Stimulated activated CD8-positive, alpha-beta memory T cell treated with anti-CD3 and anti-CD28 coated beads, Interleukin-4, amount 100 ng/mL, for 24 hours (primary cell): Measurements from ENCODE around the gene CUL5.

ENCODE experiments used
- DNase-seq: peaks from one replicate; pipeline ENCODE4 v3.0.0-alpha.2; 2020; ENCODE audit warnings: low read depth

CUL5 gene

GRCh38 chr11:108008656-108009496, at the start of gene CUL5:
Gene CUL5 (plus strand): TSS chr11:108008898. CDS start chr11:108009349, 451 bp downstream.
- peak; percentile 88 for DNase-seq

- no peak for DNase-seq
These were observed 47.2 kb upstream of the CUL5 start for GRCh38 chr11:107961480-107961879.

GRCh38 chr11:107962181-107962580, 46.5 kb upstream of the CUL5 start:
- DNase-seq = no peak

- DNase-seq = no peak
These were observed 45.6 kb upstream of the CUL5 start for GRCh38 chr11:107963091-107963490.

GRCh38 chr11:107969219-107969618, 39.5 kb upstream of the CUL5 start:
- no peak for DNase-seq

GRCh38 chr11:107970049-107970448, 38.6 kb upstream of the CUL5 start:
- DNase-seq = no peak

GRCh38 chr11:107973641-107974040, 35.1 kb upstream of the CUL5 start:
- DNase-seq = no peak

GRCh38 chr11:107988397-107989158, 20.1 kb upstream of the CUL5 start:
- no peak for DNase-seq

- DNase-seq = no peak
These were observed 16.8 kb upstream of the CUL5 start for GRCh38 chr11:107991868-107992414.

- no peak for DNase-seq
These were observed 12.5 kb upstream of the CUL5 start for GRCh38 chr11:107996006-107996776.

- DNase-seq = no peak
These were observed 9.9 kb upstream of the CUL5 start for GRCh38 chr11:107998761-107999160.

- DNase-seq = no peak
These were observed 8.8 kb upstream of the CUL5 start for GRCh38 chr11:107999759-108000455.

GRCh38 chr11:108002476-108002875, 6.2 kb upstream of the CUL5 start:
- DNase-seq = no peak

GRCh38 chr11:108003623-108004022, 5.1 kb upstream of the CUL5 start:
- no peak for DNase-seq

- no peak for DNase-seq
These were observed 879 bp upstream of the CUL5 start for GRCh38 chr11:108007819-108008218.

GRCh38 chr11:108009497-108010370, 1.0 kb downstream of the CUL5 start:
- no peak for DNase-seq

- no peak for DNase-seq
These were observed 3.5 kb downstream of the CUL5 start for GRCh38 chr11:108012139-108012725.

- DNase-seq = no peak
These were observed 7.9 kb downstream of the CUL5 start for GRCh38 chr11:108016647-108017046.

GRCh38 chr11:108018708-108019107, 10.0 kb downstream of the CUL5 start:
- no peak for DNase-seq

- no peak for DNase-seq
These were observed 11.3 kb downstream of the CUL5 start for GRCh38 chr11:108019870-108020540.
